ENCODE data around the gene NKX6-2.

DNA sequence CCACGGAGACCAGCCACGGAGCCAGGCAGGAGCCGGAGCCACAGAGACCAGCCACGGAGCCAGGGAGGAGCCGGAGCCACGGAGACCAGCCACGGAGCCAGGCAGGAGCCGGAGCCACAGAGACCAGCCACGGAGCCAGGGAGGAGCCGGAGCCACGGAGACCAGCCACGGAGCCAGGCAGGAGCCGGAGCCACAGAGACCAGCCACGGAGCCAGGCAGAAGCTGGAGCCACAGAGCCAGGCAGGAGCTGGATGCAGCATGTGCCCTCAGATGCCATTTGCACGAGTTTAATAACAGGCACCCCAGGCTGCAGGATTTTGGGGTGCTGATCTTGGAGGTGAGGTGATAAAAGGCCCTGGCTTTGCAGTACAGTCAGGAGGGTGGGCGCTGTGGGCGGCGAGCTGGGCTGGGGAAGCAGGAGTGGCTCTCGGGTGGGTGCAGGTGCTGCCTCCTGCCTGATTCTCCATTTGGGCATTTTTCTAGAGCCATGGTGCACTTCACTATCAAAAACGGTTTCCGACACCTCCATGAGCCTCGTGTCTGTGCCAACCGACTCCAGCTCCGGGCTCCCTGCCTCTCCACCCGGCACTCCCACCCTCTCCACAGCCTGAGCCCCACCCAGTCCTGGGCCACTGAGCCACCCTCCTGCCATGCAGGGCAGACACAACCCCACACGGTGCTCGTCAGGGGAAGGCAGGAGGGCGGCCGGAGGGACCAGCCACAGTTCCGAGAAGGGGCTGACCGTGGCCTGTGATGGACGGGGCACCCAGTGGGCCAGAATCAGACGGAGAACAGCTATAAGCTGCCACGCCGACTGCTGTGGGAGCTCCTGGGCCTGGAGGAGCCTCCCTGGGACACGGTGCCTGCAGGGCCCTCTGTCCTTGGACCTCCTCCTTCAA is 40.8 kb upstream of the NKX6-2 start:
- TF ChIP-seq CTCF (IDR thresholded peaks at IDR 0.05; ENCODE audit: borderline replicate concordance, extremely low read depth, low read length, poor library complexity, severe bottlenecking) (no peak), EZH2 (IDR thresholded peaks at IDR 0.05; ENCODE audit: borderline replicate concordance, low read depth, low read length, severe bottlenecking) (no peak)
